Measurements from ENCODE around the gene LMAN2L. TPM values are rescaled to one million over a fixed set of nuclear protein-coding genes. Genes with fewer than 3 reads are reported as not detected.

LMAN2L gene
- total RNA-seq, 1 experiment from 2014 or later = 31.8 TPM

GRCh38 chr2:96760986-96761832 is 21.3 kb upstream of the LMAN2L start:
- in situ Hi-C loops (cut with HindIII; ENCODE audit: low sequenced_read_pairs) = no loop called here
- DNase-seq (ENCODE audit: low spot score) = peak; percentile 56

- in situ Hi-C loops (cut with HindIII; ENCODE audit: low sequenced_read_pairs) = no loop called here
- peak; percentile 97 for DNase-seq (ENCODE audit: low spot score)
These were observed 20.4 kb upstream of the LMAN2L start, which contains the start of gene CNNM4 for GRCh38 chr2:96760036-96760985. Gene CNNM4, plus strand, starts transcription at chr2:96760902. Its CDS starts 98 bp downstream, at chr2:96761000.

GRCh38 chr2:96759548-96759947 is 19.7 kb upstream of the LMAN2L start:
- no peak for DNase-seq (ENCODE audit: low spot score)
- in situ Hi-C loops (cut with HindIII; ENCODE audit: low sequenced_read_pairs) = no loop called here

GRCh38 chr2:96758987-96759386 is 19.1 kb upstream of the LMAN2L start:
- in situ Hi-C loops (cut with HindIII; ENCODE audit: low sequenced_read_pairs) = no loop called here
- DNase-seq (ENCODE audit: low spot score) = no peak

GRCh38 chr2:96757477-96757860 is 17.6 kb upstream of the LMAN2L start:
- in situ Hi-C loops (cut with HindIII; ENCODE audit: low sequenced_read_pairs) = no loop called here
- no peak for DNase-seq (ENCODE audit: low spot score)

GRCh38 chr2:96756788-96757476 is 17.1 kb upstream of the LMAN2L start:
- no peak for DNase-seq (ENCODE audit: low spot score)
- in situ Hi-C loops (cut with HindIII; ENCODE audit: low sequenced_read_pairs) = no loop called here

GRCh38 chr2:96754317-96754716 is 14.5 kb upstream of the LMAN2L start:
- in situ Hi-C loops (cut with HindIII; ENCODE audit: low sequenced_read_pairs) = no loop called here
- DNase-seq (ENCODE audit: low spot score) = no peak

GRCh38 chr2:96753661-96754282 is 13.9 kb upstream of the LMAN2L start:
- in situ Hi-C loops (cut with HindIII; ENCODE audit: low sequenced_read_pairs) = no loop called here
- DNase-seq (ENCODE audit: low spot score) = no peak

- DNase-seq (ENCODE audit: low spot score) = no peak
- in situ Hi-C loops (cut with HindIII; ENCODE audit: low sequenced_read_pairs) = no loop called here
These were observed 11.9 kb upstream of the LMAN2L start for GRCh38 chr2:96751800-96752199.

GRCh38 chr2:96747061-96747617 is 7.3 kb upstream of the LMAN2L start:
- DNase-seq (ENCODE audit: low spot score) = no peak
- in situ Hi-C loops (cut with HindIII; ENCODE audit: low sequenced_read_pairs) = no loop called here

- DNase-seq (ENCODE audit: low spot score) = no peak
- in situ Hi-C loops (cut with HindIII; ENCODE audit: low sequenced_read_pairs) = no loop called here
These were observed 710 bp downstream of the LMAN2L start for GRCh38 chr2:96739076-96739632.

- DNase-seq (ENCODE audit: low spot score) = no peak
- in situ Hi-C loops (cut with HindIII; ENCODE audit: low sequenced_read_pairs) = no loop called here
These were observed 2.0 kb downstream of the LMAN2L start for GRCh38 chr2:96737831-96738230.

- in situ Hi-C loops (cut with HindIII; ENCODE audit: low sequenced_read_pairs) = no loop called here
- no peak for DNase-seq (ENCODE audit: low spot score)
These were observed 2.6 kb downstream of the LMAN2L start for GRCh38 chr2:96737251-96737650.

- in situ Hi-C loops (cut with HindIII; ENCODE audit: low sequenced_read_pairs) = no loop called here
- DNase-seq (ENCODE audit: low spot score) = peak; percentile 53
These were observed 4.8 kb downstream of the LMAN2L start for GRCh38 chr2:96734880-96735583.

- no peak for DNase-seq (ENCODE audit: low spot score)
These were observed 5.9 kb downstream of the LMAN2L start for GRCh38 chr2:96733931-96734330.

GRCh38 chr2:96730212-96730611 is 9.7 kb downstream of the LMAN2L start:
- in situ Hi-C loops (cut with HindIII; ENCODE audit: low sequenced_read_pairs) = no loop called here

More at GRCh38 chr2:96733931-96734330, 5.9 kb downstream of the LMAN2L start:
- in situ Hi-C loops (cut with HindIII; ENCODE audit: low sequenced_read_pairs) = no loop called here

GRCh38 chr2:96729748-96730147 is 10.1 kb downstream of the LMAN2L start:
- in situ Hi-C loops (cut with HindIII; ENCODE audit: low sequenced_read_pairs) = no loop called here
- DNase-seq (ENCODE audit: low spot score) = no peak

More at GRCh38 chr2:96730212-96730611, 9.7 kb downstream of the LMAN2L start:
- no peak for DNase-seq (ENCODE audit: low spot score)

GRCh38 chr2:96727431-96727830 is 12.4 kb downstream of the LMAN2L start:
- no peak for DNase-seq (ENCODE audit: low spot score)
- in situ Hi-C loops (cut with HindIII; ENCODE audit: low sequenced_read_pairs) = no loop called here
